Medulla oblongata (tissue), 1 donor: ENCODE results near the gene PRRT2.

Experiments used
- DNase-seq: peaks from one replicate; pipeline ENCODE4 v3.0.0-alpha.2; 2015; ENCODE audit errors: extremely low spot score

Gene PRRT2

GRCh38 chr16:29862383-29862883 is 50.4 kb downstream of the PRRT2 start:
- peak; percentile 26 for DNase-seq

GRCh38 chr16:29862884-29863668 is 51.1 kb downstream of the PRRT2 start, which contains the start of gene CDIPT:
CDIPT (minus strand) TSS chr16:29863226; CDS start chr16:29862857, 369 bp downstream.
- DNase-seq, result peak; percentile 98

- no peak for DNase-seq
Measured at GRCh38 chr16:29863669-29863984, 51.6 kb downstream of the PRRT2 start.

GRCh38 chr16:29864205-29864604 is 52.2 kb downstream of the PRRT2 start:
- no peak for DNase-seq
